Measurements from ENCODE around the gene SYT8.

- TF ChIP-seq EZH2 (IDR thresholded peaks at IDR 0.05; ENCODE audit: borderline replicate concordance, low read length) (no peak), CTCF (conservative IDR thresholded peaks at IDR 0.05 in 1 of 2, IDR thresholded peaks at IDR 0.05 in 1 of 2; ENCODE audit: extremely low read depth in 1 of 2, insufficient read depth in 1 of 2, low read depth in 1 of 2, low read length in 2 of 2) (no peak)
Measured at GRCh38 chr11:1845561-1846452, 11.0 kb downstream of the SYT8 start.

All from mammary epithelial cell (primary cell).